Fibroblast of skin of back (primary cell): ENCODE data around the gene IL31RA.
"Not testable (repeated sequence)": the region's sequence is repeated elsewhere in the genome, so short reads cannot be mapped to it uniquely, and the experiment has no call there.

Source experiments
- DNase-seq: peaks from one replicate; pipeline ENCODE4 v3.0.0-alpha.2; 2013

Gene IL31RA

DNA sequence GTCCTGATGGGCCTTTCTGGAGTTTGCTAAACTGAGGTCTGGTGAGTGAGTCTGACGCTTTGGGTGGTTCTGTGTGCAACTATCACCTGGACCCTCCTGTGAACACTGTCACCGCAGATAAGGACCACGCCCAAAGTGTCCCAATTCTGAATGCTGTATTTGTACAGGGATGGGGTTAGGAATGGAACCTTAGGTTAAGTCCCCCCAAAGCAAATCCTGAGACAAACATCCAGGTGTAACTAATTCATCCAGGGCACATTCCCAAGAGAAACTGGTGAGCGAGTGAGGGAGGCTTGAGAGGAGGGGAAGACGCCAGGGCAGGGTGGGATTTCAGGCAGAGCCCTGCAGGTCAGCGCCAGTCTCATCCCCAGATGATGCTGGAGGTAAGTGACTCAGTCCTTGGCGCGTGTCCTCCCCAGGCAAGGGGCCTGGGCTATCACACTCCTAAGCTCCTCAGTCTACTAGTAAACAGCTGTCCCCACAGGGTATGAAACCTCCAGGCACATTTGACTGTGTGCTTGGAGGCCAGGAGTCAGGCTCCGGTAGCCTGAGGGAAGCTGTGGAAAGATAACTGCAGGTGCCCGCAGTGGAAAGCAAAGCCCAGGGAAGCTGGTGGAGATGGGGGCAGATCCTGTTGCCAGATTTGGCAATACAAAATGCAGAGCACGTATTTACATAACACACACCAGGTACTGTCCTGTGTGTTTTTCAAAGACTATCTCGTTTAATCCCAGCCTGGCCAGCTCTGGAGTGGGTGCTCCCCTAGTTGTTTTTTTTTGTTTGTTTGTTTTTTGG, 76.9 kb downstream of the IL31RA start:
- DNase-seq, result no peak

DNA sequence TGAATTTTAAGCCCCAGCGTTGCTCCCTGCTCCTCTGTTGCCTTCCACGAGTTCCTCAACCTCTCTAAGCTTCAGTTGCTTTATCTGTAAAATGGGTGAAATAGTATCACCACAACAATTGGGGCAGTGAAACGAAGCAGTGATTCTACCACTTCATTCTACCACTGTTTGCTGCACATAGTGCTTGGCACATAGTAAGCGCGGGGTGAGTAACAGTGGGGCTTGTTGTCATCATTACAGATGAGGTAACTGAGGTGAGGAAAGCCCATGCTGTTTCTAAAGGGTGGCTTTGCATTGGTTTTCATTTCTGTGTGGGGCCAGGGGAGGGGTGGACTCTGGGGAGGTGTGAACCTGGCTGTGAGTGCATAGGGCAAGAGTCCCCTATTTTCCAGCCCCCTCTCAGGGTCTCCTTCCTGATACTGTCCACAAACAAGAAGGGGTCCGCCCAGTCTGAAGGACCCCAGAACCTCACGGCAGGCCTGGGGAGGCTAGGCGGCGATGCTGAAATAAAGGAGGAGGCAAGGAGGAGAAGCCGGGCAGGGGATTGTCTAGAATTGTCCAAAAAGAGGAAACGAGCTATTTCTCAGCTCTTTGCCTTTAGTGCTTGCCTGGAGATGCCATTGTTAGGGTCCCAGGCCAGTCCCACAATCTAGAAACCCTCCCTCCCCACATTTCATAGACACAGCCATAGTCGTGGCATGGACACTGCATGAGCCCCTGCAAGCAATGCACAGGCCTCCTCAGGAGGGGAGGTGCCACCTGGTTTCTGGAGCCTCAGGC, 78.1 kb downstream of the IL31RA start:
- DNase-seq, result no peak

DNA sequence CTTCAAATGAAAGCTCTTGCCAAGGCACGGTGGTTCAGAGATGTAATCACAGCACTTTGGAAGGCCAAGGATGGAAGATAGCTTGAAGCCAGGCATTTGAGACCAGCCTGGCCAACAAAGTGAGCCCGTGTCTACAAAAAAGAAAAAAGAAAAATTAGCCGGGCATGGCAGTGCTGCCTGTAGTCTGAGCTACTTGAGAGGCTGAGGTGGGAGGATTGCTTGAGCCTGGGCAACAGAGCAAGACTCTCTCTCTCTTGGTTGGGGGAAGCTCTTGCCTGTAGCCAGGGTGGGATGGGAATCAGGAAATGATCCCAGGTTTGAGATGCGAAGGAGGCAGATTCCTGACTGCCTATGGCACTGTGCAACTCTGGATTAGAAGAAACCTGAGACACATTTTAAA, 81.5 kb downstream of the IL31RA start:
- DNase-seq, result no peak

DNA sequence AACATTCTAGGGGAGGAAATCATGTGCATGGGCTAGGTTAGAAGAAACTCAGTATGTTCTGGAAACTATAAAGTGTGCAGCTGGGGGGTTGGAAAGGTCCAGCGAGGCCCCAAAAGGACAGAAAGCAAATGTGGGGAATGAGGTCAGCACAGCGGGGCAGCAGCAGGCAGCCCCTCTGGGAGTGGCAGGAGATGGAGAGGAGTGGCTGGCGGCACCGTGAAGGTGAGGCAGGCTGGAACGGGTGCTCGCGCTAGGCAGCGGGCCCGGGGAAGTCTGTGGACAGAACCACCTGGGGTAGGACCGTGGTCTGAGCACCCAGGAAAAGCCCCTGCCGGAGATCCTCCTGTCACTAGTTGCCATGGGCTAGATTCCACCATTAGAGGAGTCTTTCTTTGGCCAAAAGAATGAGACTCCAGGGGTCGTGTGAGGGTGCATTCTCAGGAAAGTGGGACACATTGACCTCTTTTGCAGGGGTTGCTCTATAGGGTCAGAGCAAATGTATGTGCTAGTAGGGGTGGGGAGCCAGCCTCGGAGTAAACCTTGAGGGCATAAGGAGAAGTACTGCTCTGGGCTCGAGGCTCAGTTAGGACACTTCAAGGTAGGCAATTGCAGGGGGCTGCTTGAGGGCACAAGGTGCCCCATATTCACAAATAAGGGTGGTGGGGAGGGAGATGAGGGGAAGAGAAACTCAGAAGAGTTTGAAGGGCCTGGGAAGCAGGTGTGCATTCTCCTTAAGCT, 82.4 kb downstream of the IL31RA start:
- no peak for DNase-seq

DNA sequence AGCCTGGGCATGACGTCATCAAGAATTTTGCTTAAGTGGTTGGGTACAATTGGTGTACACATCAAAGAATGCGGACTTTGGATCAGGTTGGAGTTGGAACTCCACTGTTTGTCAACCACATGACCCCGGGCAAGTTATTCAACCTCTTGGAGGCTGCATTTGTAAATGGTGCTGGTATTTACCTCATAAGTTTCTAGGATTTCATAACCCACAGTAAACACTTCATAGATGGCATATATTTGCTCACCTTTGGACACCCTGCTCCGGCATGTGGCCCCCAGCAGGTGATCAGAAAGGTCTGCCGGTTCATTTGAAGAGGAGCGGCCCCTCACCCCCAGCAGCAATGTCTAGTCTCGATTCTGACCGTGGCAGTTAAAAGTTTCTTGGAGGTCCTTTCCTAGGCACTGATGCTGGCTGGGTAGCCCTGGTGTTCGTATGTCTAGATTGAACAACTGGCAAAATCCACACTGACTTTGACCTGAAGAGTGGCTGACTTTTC, 83.0 kb downstream of the IL31RA start:
- no peak for DNase-seq

DNA sequence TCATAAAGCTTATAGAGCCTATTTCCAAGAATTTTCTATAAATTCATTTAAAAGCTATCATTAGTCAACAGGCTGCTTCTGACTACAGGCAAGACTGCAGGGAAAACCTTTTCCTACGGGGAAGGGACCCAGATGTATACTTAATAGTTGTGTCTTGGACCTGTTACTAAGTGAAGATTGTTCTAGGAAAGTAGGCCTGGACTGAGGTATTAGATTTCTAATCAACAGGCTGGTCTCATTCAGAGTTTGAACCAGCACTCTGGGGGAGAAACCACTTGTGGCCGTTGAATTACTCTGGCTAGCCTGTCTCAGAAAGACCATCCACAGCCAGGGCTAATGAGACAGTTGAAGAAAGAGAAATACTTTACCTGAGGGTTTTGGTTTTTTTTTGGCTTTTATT, 83.6 kb downstream of the IL31RA start:
- DNase-seq, result no peak

DNA sequence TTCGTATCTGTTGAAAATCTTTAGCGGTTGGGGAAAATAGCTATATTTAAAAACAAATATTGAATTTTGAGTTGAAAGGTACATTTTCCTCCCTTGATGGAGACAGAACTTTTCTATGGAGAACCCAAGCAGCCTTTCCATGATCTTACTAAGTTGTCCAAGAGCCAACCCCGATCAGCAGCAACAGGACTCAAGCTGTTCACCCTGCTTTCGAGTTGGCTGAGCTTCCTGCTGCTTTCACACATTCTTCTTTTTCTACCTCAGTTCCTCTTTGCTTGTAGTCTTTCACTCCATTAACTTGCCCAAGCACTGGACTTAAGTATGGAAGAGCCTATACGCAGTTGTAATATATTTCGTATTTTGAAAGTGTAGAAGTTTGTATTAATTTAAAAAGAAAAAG, 84.2 kb downstream of the IL31RA start:
- no peak for DNase-seq

DNA sequence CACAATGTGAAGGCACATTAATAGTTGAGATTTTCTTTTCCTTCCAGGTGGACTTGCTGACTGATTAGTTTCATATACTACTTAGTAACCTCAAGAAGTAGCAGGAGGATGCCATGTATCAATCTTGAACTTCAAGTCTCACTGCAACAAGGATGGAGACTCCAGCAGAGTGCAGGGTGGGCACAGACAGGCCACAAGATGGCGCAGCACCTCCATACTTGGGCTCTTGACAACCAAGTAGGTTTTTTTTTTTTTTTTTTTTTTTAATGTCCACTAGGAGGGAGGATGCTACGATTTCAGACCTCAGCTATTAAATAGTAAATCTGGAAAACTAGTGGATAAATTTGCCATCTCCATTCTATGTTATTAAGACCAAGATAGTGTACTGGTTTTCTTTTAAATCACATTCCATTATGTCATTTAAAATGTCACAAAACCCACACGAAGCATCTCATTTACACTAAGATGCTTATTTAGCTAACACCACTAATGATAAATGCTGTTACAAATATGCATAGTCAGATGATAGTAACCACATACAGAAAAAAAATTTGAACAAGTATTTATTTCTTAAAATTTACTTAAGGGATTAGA, 85.0 kb downstream of the IL31RA start:
- DNase-seq, result peak; percentile 74

DNA sequence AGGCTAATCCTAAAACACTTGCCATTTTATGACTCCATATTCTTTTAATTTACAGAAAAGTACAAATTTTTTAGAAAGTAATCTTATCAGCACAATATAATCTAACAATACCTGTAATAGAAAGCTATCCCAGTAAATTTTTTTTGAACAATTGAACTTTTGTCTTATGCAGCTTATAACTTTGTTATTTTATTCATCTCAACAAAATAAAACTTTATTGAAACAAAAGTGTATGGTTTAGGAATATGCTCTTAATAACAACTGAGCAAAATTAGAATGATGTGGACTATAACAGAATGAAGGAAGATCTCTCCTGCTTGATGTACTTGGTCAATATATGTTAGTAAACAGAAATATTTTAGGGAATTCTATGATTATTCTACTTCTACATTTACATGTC, 86.4 kb downstream of the IL31RA start:
- not testable (repeated sequence) for DNase-seq

DNA sequence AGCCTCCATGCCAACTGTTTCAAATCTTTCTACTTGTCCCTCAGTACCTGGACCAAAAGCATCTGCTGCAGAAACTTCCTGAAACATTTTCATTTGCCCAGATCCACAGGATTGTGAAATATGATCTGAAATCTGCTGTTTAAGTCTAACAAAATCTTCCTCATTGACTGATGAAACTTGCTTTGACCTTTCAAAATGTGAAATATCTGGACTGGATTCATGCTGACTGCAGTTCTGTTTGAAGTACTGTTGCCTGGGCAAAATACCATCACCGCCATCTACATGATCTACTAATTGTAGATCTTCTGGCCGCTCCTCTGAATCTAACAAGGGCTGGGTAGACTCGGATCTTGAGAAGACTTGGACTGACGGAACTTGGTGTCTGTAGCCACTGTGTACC, 90.0 kb downstream of the IL31RA start:
- not testable (repeated sequence) for DNase-seq

DNA sequence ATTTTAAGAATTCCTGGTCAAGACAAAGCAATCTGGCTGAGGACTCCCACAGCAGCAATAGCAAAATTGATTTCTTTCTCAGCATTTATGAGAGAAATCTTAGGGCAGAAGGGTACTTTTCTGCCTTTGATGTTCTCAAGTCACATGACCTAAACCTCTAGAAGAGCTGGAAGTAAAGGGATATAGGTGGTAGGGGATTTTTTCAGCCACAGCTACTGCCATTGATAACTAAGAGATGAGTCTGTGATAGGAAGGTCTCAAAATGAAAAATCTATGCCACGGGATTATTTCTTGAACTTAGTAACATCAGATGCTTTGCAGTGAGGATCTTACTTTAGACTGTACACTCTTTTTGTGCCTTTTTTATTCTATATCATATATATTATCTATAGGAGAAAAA, 108.1 kb downstream of the IL31RA start:
- DNase-seq, result no peak

DNA sequence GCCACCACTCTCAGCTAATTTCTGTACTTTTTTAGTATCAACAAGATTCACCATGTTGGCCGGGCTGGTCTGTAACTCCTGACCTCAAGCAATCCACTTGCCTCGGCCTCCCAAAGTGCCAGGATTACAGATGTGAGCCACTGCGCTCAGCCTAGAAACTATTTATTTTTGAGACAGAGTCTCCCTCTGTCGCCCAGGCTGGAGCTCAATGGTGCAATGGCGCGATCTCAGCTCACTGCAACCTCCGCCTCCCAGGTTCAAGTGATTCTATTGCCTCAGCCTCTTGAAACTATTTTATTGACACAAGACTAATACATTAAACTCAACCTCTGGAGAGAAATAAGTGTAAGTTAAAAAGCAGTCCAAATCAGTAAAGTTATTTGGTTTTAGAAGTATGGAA, 109.6 kb downstream of the IL31RA start:
- DNase-seq, result no peak

DNA sequence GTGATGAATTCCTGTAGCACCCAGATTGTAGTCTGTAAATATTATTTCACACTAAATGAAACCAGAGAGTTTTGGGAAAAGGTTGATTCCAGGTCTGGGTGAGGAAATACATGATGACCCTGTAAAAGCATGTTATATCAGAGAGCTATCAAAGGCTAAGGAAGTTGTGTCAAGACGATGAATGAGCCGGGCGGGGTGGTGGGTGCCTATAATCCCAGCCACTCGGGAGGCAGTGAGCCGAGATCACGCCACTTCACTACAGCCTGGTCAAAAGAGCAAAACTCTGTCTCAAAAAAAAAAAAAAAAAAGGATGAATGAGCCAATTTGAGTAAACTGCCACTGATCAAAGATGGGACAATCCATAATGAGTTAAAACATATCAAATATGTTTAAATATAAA, 114.4 kb downstream of the IL31RA start:
- no peak for DNase-seq

DNA sequence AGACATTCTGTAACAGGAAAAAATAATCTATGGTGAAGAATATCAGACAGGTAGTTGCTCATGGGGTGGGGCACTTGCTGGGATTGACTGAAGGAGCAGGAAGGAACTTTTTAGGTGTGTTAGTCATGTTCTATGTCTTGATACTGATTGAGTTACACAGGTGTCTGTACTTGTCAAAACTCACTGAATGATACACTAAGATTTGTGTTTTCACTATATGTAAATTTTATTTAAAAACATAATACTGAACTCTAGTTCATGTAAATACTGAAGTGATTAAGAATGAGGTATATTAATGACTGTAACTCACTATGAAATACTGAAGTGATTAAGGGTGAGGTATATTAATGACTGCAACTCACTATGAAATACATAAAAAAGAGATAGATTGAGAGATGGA, 115.1 kb downstream of the IL31RA start:
- DNase-seq, result no peak

DNA sequence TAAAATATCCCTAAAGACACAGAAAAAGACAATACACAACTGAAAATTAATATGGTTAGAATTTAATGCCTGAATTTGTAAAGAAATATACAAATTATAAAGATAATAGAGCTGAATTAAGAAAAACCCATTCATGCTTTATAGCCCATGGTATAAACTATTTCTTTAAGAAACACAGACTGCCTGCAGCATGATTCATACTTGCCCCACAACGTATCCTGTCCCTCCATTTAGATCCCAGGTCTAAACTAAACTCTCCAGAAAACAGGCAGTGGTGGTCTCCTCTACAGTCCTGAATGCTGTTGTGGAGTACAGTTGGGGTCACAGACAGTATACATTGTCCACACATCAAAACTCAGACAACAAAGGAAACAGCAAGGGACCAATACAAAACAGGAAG, 118.8 kb downstream of the IL31RA start:
- peak; percentile 50 for DNase-seq
